ENCODE results near the gene ZKSCAN5.

The ZKSCAN5 gene

DNA sequence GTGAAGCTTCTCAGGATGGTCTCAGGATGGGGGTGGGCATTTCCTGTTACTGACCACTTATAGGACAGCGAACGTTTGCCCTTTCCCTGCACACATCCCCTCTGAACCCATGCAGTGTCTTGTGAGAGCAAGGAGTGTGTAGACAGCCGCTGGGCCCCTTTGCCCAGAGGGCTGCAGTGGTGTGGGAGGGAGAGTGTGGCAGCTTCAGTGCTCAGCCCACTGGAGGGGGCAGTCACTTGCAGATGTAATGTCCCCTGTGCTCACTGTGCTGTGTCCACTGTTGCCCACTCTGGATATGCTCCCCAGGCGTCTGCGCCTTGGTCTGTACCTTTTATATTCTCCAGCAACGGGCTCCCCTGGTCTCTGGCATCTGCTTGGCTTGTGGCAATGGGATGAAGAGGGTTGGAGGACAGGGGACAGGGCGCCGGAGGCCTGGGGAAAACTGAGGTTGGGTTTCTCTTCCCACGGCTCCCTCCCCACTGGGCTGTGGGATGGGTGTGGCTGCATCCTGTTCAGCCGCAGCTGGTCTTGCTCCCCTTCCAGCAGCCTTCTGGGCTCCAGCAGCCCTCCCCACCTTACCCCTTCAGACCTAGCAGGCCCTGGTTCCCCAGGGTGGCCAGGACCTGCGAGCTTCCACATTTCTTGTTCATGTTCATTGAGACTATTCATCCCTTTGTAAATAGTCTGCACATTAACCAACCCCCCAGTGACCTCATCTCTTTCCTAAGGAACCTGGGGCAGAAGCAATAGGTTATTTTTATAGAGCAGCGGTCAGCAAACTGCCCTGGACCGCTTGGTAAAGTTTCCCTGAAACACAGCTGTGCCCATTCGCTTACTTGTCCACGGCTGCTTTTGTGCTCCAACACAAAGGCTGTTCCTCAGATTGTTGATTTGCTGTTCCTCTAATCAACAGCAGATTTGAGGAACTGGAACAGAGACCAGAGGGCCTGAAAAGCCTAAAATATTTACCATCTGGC, 25.7 kb upstream of the ZKSCAN5 start:
- no peak for TF ChIP-seq TAF1 (IDR thresholded peaks at IDR 0.05; ENCODE audit: borderline replicate concordance, insufficient read depth, low read length)
- TF ChIP-seq SIN3A (IDR thresholded peaks at IDR 0.05; ENCODE audit: borderline replicate concordance, insufficient read depth, low read length): no peak
- TF ChIP-seq POLR2AphosphoS5 (IDR thresholded peaks at IDR 0.05; ENCODE audit: low read depth, low read length): no peak
- TF ChIP-seq, protein P1, sequence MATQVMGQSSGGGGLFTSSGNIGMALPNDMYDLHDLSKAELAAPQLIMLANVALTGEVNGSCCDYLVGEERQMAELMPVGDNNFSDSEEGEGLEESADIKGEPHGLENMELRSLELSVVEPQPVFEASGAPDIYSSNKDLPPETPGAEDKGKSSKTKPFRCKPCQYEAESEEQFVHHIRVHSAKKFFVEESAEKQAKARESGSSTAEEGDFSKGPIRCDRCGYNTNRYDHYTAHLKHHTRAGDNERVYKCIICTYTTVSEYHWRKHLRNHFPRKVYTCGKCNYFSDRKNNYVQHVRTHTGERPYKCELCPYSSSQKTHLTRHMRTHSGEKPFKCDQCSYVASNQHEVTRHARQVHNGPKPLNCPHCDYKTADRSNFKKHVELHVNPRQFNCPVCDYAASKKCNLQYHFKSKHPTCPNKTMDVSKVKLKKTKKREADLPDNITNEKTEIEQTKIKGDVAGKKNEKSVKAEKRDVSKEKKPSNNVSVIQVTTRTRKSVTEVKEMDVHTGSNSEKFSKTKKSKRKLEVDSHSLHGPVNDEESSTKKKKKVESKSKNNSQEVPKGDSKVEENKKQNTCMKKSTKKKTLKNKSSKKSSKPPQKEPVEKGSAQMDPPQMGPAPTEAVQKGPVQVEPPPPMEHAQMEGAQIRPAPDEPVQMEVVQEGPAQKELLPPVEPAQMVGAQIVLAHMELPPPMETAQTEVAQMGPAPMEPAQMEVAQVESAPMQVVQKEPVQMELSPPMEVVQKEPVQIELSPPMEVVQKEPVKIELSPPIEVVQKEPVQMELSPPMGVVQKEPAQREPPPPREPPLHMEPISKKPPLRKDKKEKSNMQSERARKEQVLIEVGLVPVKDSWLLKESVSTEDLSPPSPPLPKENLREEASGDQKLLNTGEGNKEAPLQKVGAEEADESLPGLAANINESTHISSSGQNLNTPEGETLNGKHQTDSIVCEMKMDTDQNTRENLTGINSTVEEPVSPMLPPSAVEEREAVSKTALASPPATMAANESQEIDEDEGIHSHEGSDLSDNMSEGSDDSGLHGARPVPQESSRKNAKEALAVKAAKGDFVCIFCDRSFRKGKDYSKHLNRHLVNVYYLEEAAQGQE (IDR thresholded peaks at IDR 0.05; ENCODE audit: insufficient read depth in 1 of 2, low read depth in 2 of 2, low read length in 2 of 2): no peak

DNA sequence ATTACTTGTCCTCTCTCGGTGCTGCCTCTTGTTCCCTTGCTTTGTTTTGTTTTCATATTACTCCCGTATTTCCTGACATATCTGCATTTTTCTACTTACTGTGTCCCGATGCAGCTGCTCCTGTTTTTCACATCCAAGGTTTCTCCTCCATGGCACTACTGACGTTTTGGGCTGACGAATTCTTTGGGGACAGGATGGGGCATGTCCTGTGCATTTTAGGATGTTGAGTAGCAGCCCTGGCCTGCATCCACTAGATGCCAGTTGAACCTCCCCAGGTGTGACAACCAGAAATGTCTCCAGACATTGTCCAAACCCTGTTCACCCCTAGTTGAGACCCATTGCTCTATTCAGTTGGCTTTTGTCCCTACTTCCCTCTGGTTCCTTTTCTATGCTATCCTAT, 19.4 kb upstream of the ZKSCAN5 start:
- no peak for TF ChIP-seq TAF1 (IDR thresholded peaks at IDR 0.05; ENCODE audit: borderline replicate concordance, insufficient read depth, low read length)
- TF ChIP-seq FOXP2 (optimal IDR thresholded peaks at IDR 0.05; ENCODE audit: borderline replicate concordance, extremely low read depth, extremely low read length, insufficient read depth): no peak
- no peak for TF ChIP-seq POLR2AphosphoS5 (IDR thresholded peaks at IDR 0.05; ENCODE audit: low read depth, low read length)
- TF ChIP-seq, protein P1 (IDR thresholded peaks at IDR 0.05; ENCODE audit: insufficient read depth in 1 of 2, low read depth in 2 of 2, low read length in 2 of 2): no peak
- no peak for TF ChIP-seq SIN3A (IDR thresholded peaks at IDR 0.05; ENCODE audit: borderline replicate concordance, insufficient read depth, low read length)

DNA sequence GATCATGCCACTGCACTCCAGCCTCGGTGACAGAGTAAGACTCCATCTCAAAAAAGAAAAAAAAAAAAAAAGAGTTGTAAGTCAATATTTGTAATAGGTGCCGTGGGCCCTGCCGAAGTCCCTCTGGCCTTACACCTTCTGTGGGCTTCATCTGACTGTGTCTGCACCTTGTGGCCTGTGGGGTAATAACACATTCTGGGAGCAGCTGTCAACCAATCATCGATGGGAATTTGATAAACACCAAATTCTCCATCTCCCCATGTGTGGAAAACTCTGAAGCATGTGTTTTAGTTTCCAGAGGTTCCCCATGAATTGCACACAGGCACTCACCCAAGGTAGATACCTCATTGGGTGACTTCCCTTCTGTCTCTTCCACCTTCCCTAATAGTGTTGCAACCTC, 15.2 kb upstream of the ZKSCAN5 start:
- TF ChIP-seq TAF1 (IDR thresholded peaks at IDR 0.05; ENCODE audit: borderline replicate concordance, insufficient read depth, low read length): no peak
- no peak for TF ChIP-seq FOXP2 (optimal IDR thresholded peaks at IDR 0.05; ENCODE audit: borderline replicate concordance, extremely low read depth, extremely low read length, insufficient read depth)
- TF ChIP-seq, protein P1 (IDR thresholded peaks at IDR 0.05; ENCODE audit: insufficient read depth in 1 of 2, low read depth in 2 of 2, low read length in 2 of 2): no peak
- no peak for TF ChIP-seq POLR2AphosphoS5 (IDR thresholded peaks at IDR 0.05; ENCODE audit: low read depth, low read length)
- no peak for TF ChIP-seq SIN3A (IDR thresholded peaks at IDR 0.05; ENCODE audit: borderline replicate concordance, insufficient read depth, low read length)

DNA sequence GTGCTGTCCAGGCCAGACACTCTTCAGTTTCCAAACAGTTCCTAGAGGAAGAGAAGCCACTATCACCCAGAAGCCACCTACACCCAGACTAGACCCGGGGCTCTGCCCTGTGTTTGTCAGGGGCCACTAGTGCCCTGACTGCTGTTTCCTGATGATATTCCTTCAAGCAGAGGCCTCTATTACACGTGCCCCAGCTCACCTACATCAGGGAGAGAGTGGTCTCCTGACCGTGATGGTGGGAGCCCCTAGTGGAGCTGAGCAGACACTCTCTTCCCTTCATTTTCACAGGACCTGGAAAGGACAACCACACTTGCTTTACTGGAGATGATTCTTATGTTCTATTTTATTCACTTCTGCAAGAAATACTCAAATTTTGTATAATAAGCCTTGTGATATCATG, 13.6 kb upstream of the ZKSCAN5 start:
- TF ChIP-seq SIN3A (IDR thresholded peaks at IDR 0.05; ENCODE audit: borderline replicate concordance, insufficient read depth, low read length): no peak
- no peak for TF ChIP-seq TAF1 (IDR thresholded peaks at IDR 0.05; ENCODE audit: borderline replicate concordance, insufficient read depth, low read length)
- TF ChIP-seq FOXP2 (optimal IDR thresholded peaks at IDR 0.05; ENCODE audit: borderline replicate concordance, extremely low read depth, extremely low read length, insufficient read depth): no peak
- TF ChIP-seq POLR2AphosphoS5 (IDR thresholded peaks at IDR 0.05; ENCODE audit: low read depth, low read length): no peak

DNA sequence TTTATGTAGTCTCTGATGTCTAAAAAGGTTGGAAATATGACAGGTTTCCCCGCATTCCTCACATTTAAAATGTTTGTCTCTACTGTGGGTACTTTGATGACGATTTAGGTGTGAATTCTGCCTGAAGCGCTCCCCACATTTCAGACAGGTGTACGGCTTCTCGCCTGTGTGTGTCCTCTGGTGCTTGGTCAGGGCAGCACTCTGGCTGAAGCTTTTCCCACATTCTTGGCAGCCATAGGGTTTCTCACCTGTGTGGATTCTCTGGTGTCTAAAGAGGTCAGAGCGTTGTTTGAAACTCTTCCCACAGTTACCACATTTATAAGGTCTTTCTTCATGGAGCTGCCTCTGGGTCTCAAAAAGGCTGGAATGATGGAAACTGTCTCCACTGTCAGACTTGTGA, 10.6 kb upstream of the ZKSCAN5 start:
- TF ChIP-seq SIN3A (IDR thresholded peaks at IDR 0.05; ENCODE audit: borderline replicate concordance, insufficient read depth, low read length) (no peak), FOXP2 (optimal IDR thresholded peaks at IDR 0.05; ENCODE audit: borderline replicate concordance, extremely low read depth, extremely low read length, insufficient read depth) (no peak), TAF1 (IDR thresholded peaks at IDR 0.05; ENCODE audit: borderline replicate concordance, insufficient read depth, low read length) (no peak), POLR2AphosphoS5 (IDR thresholded peaks at IDR 0.05; ENCODE audit: low read depth, low read length) (no peak)
- TF ChIP-seq, protein P1 (IDR thresholded peaks at IDR 0.05; ENCODE audit: insufficient read depth in 1 of 2, low read depth in 2 of 2, low read length in 2 of 2): no peak
